ENCODE data around the gene PLPP3.
A peak's percentile ranks its signal among the peaks of the same experiment; 100 is the strongest.

The PLPP3 gene

GRCh38 chr1:56505792-56506743 lies 73.3 kb downstream of the PLPP3 start:
- no peak overlapping the region for H3K4me3 ChIP-seq (ENCODE audit: control insufficient read depth, low read depth, low read length)
- TF ChIP-seq, protein P1, sequence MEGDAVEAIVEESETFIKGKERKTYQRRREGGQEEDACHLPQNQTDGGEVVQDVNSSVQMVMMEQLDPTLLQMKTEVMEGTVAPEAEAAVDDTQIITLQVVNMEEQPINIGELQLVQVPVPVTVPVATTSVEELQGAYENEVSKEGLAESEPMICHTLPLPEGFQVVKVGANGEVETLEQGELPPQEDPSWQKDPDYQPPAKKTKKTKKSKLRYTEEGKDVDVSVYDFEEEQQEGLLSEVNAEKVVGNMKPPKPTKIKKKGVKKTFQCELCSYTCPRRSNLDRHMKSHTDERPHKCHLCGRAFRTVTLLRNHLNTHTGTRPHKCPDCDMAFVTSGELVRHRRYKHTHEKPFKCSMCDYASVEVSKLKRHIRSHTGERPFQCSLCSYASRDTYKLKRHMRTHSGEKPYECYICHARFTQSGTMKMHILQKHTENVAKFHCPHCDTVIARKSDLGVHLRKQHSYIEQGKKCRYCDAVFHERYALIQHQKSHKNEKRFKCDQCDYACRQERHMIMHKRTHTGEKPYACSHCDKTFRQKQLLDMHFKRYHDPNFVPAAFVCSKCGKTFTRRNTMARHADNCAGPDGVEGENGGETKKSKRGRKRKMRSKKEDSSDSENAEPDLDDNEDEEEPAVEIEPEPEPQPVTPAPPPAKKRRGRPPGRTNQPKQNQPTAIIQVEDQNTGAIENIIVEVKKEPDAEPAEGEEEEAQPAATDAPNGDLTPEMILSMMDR (IDR thresholded peaks at IDR 0.05; ENCODE audit: control insufficient read depth, insufficient read depth, low read depth, low read length, missing control alignments): no peak
- no peak for DNase-seq (ENCODE audit: low read depth)

GRCh38 chr1:56502700-56503245 lies 76.6 kb downstream of the PLPP3 start:
- no peak overlapping the region for H3K4me3 ChIP-seq (ENCODE audit: control insufficient read depth, low read depth, low read length)
- TF ChIP-seq, protein P1 (IDR thresholded peaks at IDR 0.05; ENCODE audit: control insufficient read depth, insufficient read depth, low read depth, low read length, missing control alignments): no peak
- DNase-seq (ENCODE audit: low read depth): peak; percentile 24

DNA sequence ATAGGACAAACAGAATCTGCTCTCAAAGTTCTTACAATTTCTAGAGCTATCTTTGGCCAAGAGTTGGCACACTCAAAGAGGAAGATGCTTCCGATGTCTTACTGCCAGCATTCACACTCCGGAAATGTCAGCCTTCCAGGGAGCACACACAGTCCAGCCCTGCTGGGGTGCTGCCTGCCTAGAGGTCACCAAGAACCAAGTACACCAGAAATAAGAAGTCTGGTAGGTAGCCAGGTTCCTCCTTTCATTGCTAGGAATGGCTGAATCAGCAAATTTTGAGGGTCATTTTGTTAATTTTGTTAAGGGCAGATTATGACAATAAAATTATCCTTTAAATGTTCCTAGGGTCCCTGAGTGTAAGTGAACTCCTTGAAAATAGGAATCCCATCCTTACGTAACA lies 77.5 kb downstream of the PLPP3 start:
- TF ChIP-seq, protein P1 (IDR thresholded peaks at IDR 0.05; ENCODE audit: control insufficient read depth, insufficient read depth, low read depth, low read length, missing control alignments): no peak
- no peak for DNase-seq (ENCODE audit: low read depth)
- no peak overlapping the region for H3K4me3 ChIP-seq (ENCODE audit: control insufficient read depth, low read depth, low read length)

DNA sequence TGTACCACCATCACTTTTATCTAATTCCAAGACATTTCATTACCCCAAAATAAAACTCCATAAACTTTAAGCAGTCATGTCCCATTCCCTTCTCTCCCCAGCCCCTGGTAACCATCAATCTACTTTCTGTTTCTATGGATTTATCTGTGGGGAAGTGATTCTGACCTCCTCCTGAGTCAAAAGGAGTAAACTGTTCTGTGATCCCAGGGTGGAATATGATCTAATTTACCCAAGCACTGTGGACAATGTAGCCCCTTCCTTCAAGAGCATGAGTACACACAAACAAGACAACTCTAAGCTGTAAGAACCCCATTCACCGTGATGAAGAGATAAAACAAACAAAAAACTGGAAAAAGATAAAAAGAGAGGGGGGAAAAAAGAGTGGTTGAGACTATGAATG lies 77.9 kb downstream of the PLPP3 start:
- H3K4me3 ChIP-seq (ENCODE audit: control insufficient read depth, low read depth, low read length): no peak overlapping the region
- TF ChIP-seq, protein P1 (IDR thresholded peaks at IDR 0.05; ENCODE audit: control insufficient read depth, insufficient read depth, low read depth, low read length, missing control alignments): no peak
- DNase-seq (ENCODE audit: low read depth): no peak

- no peak for DNase-seq (ENCODE audit: low read depth)
- no peak overlapping the region for H3K4me3 ChIP-seq (ENCODE audit: control insufficient read depth, low read depth, low read length)
- TF ChIP-seq, protein P1 (IDR thresholded peaks at IDR 0.05; ENCODE audit: control insufficient read depth, insufficient read depth, low read depth, low read length, missing control alignments): no peak
Measured at GRCh38 chr1:56496821-56497772, 82.3 kb downstream of the PLPP3 start.

DNA sequence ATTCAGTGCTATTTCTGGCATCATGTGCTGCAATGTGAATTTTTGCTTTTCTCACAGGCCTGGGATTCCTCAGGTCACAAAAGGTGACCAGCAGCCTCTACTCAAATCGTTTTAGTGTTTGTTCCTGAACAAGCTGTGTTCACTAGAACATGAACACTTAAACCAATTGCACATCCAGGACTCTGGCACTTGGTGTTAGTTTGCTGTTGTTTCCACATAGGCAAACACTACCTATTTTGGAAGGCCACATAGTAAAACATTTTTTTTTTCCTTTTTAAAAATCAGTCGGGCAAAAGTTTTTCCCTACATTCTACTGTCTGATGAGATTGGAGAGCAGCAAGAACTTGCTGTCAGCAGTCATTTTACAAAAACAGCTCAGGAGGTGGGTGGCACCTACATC lies 83.2 kb downstream of the PLPP3 start:
- no peak overlapping the region for H3K4me3 ChIP-seq (ENCODE audit: control insufficient read depth, low read depth, low read length)
- TF ChIP-seq, protein P1 (IDR thresholded peaks at IDR 0.05; ENCODE audit: control insufficient read depth, insufficient read depth, low read depth, low read length, missing control alignments): no peak
- no peak for DNase-seq (ENCODE audit: low read depth)

All from AG09309 (cell line).